GM12891 (cell line): Measurements from ENCODE around the gene BCAR3.

Experiments
- PAX5 ChIP-seq: IDR thresholded peaks from 2 replicates; pipeline ENCODE4 v1.6.1; 2011; ENCODE audit warnings: low read length, moderate library complexity, mild to moderate bottlenecking; ENCODE audit not compliant: insufficient read depth, severe bottlenecking
- POLR2A ChIP-seq: IDR thresholded peaks from 2 replicates; pipeline ENCODE4 v1.6.1; 2011; ENCODE audit warnings: low read depth, low read length, control low read depth
- POLR2AphosphoS5 ChIP-seq: IDR thresholded peaks from 2 replicates; pipeline ENCODE4 v1.6.1; 2011; ENCODE audit warnings: low read depth, low read length, control low read depth
- POU2F2 ChIP-seq: IDR thresholded peaks from 2 replicates; pipeline ENCODE4 v1.6.1; 2011; ENCODE audit warnings: low read depth, mild to moderate bottlenecking, control low read depth, low read length, moderate library complexity
- TAF1 ChIP-seq: IDR thresholded peaks from 2 replicates; pipeline ENCODE4 v1.6.1; 2011; ENCODE audit warnings: low read depth, low read length, control low read depth

DNA sequence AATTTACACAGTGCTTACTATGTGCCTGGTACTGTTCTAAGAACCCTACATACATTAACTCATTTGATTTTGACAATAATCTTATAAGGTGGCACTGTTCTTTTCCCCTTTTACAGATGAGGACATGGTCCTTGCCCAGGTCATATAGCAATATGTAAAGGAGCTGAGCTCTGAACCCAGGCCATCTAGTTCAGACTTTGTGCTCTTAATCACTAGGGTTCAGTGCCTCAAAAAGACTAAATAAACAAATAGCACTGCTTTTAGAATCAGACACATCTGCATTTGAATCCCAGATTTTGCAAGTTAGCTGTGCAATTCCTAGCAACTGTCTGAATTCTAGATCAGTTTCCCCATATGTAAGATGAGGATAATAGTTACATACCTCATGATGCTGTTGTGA, 8.7 kb upstream of the BCAR3 start:
- TF ChIP-seq POLR2AphosphoS5 (no peak), POLR2A (no peak), TAF1 (no peak), PAX5 (no peak), POU2F2 (no peak)
